ENCODE measurements around the gene SUGCT. TPM values are rescaled to one million over a fixed set of nuclear protein-coding genes. Genes with fewer than 3 reads are reported as not detected.

The SUGCT gene
- total RNA-seq, 1 experiment from 2014 or later, result 9.9 TPM

GRCh38 chr7:40847921-40848320 lies 713.1 kb downstream of the SUGCT start:
- no peaks in the 10 kb centered on the region for H3K36me3 Mint-ChIP-seq (ENCODE audit: insufficient read depth, unreplicated experiment)
- no peak for DNase-seq
- ChIA-PET POLR2A (no interaction called here), CTCF (no interaction called here)
- no peak overlapping the region for H3K4me3 Mint-ChIP-seq (ENCODE audit: unreplicated experiment)
- peaks cover 8% of the 10 kb centered on the region for H3K4me1 Mint-ChIP-seq (ENCODE audit: low read depth, unreplicated experiment)
- no peaks in the 10 kb centered on the region for H3K27me3 Mint-ChIP-seq (ENCODE audit: insufficient read depth, unreplicated experiment)
- intact Hi-C loops (cut with micrococcal nuclease; ENCODE audit: unreplicated experiment), result no loop called here
- Histone ChIP-seq H3K4me3 (ENCODE audit: low read depth, low read length) (no peak overlapping the region), H3K27me3 (replicated peaks; ENCODE audit: control insufficient read depth, insufficient read depth, low read length) (no peaks in the 10 kb centered on the region), H3K36me3 (ENCODE audit: control insufficient read depth, insufficient read depth, low read length) (no peaks in the 10 kb centered on the region), H3K9me3 (no peaks in the 10 kb centered on the region), H3K4me1 (peaks cover 9% of the 10 kb centered on the region)
- TF ChIP-seq, protein P1, sequence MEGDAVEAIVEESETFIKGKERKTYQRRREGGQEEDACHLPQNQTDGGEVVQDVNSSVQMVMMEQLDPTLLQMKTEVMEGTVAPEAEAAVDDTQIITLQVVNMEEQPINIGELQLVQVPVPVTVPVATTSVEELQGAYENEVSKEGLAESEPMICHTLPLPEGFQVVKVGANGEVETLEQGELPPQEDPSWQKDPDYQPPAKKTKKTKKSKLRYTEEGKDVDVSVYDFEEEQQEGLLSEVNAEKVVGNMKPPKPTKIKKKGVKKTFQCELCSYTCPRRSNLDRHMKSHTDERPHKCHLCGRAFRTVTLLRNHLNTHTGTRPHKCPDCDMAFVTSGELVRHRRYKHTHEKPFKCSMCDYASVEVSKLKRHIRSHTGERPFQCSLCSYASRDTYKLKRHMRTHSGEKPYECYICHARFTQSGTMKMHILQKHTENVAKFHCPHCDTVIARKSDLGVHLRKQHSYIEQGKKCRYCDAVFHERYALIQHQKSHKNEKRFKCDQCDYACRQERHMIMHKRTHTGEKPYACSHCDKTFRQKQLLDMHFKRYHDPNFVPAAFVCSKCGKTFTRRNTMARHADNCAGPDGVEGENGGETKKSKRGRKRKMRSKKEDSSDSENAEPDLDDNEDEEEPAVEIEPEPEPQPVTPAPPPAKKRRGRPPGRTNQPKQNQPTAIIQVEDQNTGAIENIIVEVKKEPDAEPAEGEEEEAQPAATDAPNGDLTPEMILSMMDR (IDR thresholded peaks at IDR 0.05; ENCODE audit: insufficient read depth in 1 of 2, low read depth in 1 of 2, low read length in 1 of 2, severe bottlenecking in 1 of 2, unreplicated experiment in 1 of 2), result no peak
- H3K9me3 Mint-ChIP-seq (ENCODE audit: unreplicated experiment), result no peaks in the 10 kb centered on the region
- no TSS peak for BruUV-seq (replicated peaks)
- H3K27ac Mint-ChIP-seq (ENCODE audit: unreplicated experiment), result no peak overlapping the region

DNA sequence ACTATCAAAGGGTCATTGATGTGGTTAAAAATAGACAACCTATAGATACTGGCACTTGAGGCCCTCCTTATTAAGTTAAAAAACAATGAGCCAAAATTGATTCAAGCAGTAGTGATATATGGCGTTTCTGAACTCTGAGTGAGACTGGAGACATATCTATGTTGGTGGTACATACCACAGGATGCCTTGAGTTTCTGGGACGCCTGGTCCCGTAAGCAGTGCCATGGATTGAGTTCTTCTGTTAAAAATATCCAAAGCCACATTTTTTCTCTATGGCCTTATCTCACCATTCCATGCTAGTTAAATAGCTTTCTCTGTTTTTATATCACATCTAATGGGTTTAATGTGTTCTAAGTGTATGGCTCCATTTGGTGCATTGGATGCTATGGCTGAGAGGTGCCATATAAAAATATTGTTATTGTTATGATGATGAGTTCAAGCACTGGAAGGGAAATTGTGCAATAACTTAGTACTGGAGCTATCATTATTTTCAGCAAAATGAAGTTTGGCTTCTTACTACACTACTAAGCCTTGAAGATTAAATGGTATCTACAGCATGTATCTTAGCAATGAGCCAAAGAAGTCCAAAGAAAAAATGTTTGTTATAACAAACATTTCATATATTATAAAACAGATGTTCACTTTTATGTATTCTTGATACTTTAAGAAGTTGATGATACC lies 713.9 kb downstream of the SUGCT start:
- Mint-ChIP-seq H3K27me3 (ENCODE audit: insufficient read depth, unreplicated experiment) (no peaks in the 10 kb centered on the region), H3K36me3 (ENCODE audit: insufficient read depth, unreplicated experiment) (no peaks in the 10 kb centered on the region), H3K27ac (ENCODE audit: unreplicated experiment) (no peak overlapping the region), H3K4me1 (ENCODE audit: low read depth, unreplicated experiment) (peaks cover 8% of the 10 kb centered on the region), H3K9me3 (ENCODE audit: unreplicated experiment) (no peaks in the 10 kb centered on the region), H3K4me3 (ENCODE audit: unreplicated experiment) (no peak overlapping the region)
- ChIA-PET POLR2A (no interaction called here), CTCF (interaction anchor here (0.6 kb wide), 1 partner anchor 597 kb away, joined by 3 read pairs; no protein-coding TSS in a partner anchor)
- H3K9me3 ChIP-seq, result no peaks in the 10 kb centered on the region
- DNase-seq, result no peak
- H3K4me3 ChIP-seq (ENCODE audit: low read depth, low read length), result no peak overlapping the region
- H3K36me3 ChIP-seq (ENCODE audit: control insufficient read depth, insufficient read depth, low read length), result no peaks in the 10 kb centered on the region
- TF ChIP-seq, protein P1 (IDR thresholded peaks at IDR 0.05; ENCODE audit: insufficient read depth in 1 of 2, low read depth in 1 of 2, low read length in 1 of 2, severe bottlenecking in 1 of 2, unreplicated experiment in 1 of 2), result no peak
- peaks cover 9% of the 10 kb centered on the region for H3K4me1 ChIP-seq
- H3K27me3 ChIP-seq (replicated peaks; ENCODE audit: control insufficient read depth, insufficient read depth, low read length), result no peaks in the 10 kb centered on the region
- intact Hi-C loops (cut with micrococcal nuclease; ENCODE audit: unreplicated experiment), result no loop called here
- no TSS peak for BruUV-seq (replicated peaks)

DNA sequence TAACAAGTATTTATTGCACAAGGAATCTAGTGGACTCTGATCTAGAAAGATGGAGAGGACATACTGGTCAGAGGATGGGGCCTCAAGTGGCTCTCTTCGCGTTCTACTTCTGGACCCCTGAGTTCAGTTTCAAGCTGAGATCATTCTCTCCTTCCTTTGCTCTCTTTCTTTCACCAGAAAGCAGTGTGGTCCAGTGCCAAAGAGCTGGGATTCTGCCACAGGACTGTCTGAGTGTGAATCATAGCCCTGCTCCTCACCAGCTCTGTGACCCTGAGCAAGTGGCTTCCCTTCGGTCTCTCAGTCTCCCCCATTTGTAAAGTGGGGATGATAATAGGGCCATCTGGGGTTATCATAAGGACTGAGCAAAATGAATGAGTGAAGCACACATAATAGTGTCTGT lies 715.2 kb downstream of the SUGCT start:
- TF ChIP-seq, protein P1 (IDR thresholded peaks at IDR 0.05; ENCODE audit: insufficient read depth in 1 of 2, low read depth in 1 of 2, low read length in 1 of 2, severe bottlenecking in 1 of 2, unreplicated experiment in 1 of 2), result no peak
- Histone ChIP-seq H3K4me3 (ENCODE audit: low read depth, low read length) (no peak overlapping the region), H3K36me3 (ENCODE audit: control insufficient read depth, insufficient read depth, low read length) (no peaks in the 10 kb centered on the region), H3K27me3 (replicated peaks; ENCODE audit: control insufficient read depth, insufficient read depth, low read length) (no peaks in the 10 kb centered on the region), H3K9me3 (no peaks in the 10 kb centered on the region), H3K4me1 (peaks cover 9% of the 10 kb centered on the region)
- peaks cover 8% of the 10 kb centered on the region for H3K4me1 Mint-ChIP-seq (ENCODE audit: low read depth, unreplicated experiment)
- H3K4me3 Mint-ChIP-seq (ENCODE audit: unreplicated experiment), result no peak overlapping the region
- ChIA-PET CTCF (no interaction called here), POLR2A (no interaction called here)
- intact Hi-C loops (cut with micrococcal nuclease; ENCODE audit: unreplicated experiment), result no loop called here
- no peaks in the 10 kb centered on the region for H3K36me3 Mint-ChIP-seq (ENCODE audit: insufficient read depth, unreplicated experiment)
- DNase-seq, result no peak
- no TSS peak for BruUV-seq (replicated peaks)
- no peaks in the 10 kb centered on the region for H3K9me3 Mint-ChIP-seq (ENCODE audit: unreplicated experiment)
- H3K27ac Mint-ChIP-seq (ENCODE audit: unreplicated experiment), result no peak overlapping the region
- H3K27me3 Mint-ChIP-seq (ENCODE audit: insufficient read depth, unreplicated experiment), result no peaks in the 10 kb centered on the region
